Pancreas (tissue), 10 donors: ENCODE data around the gene ERAL1. TPM values are rescaled to one million over a fixed set of nuclear protein-coding genes. Genes with fewer than 3 reads are reported as not detected.

Experiments used
- ATAC-seq, 4 donors: fragments of 200-7000 bp; cut with Tn5 transposase; one replicate each; pipeline versions ENCODE4 v1.8.0 to v1.9.1; 2020; ENCODE audit warnings: mild to moderate bottlenecking in 4 of 4, moderate library complexity in 4 of 4
- DNase-seq, 6 donors: peaks; one replicate each; pipeline ENCODE4 v3.0.0-alpha.2; 2020
- FAIRE-seq: peaks from 2 replicates; lab custom pipeline; 2012; peaks lifted over from hg19 to GRCh38; lab: Jason Lieb, UNC
- H3K27ac ChIP-seq, 4 donors: fragments of 200-600 bp; sonication (generic); 1 replicate in 3 of 4; 2 replicates in 1 of 4; pipeline versions ENCODE4 v1.5.0 to v1.8.0; 2020
- H3K27me3 ChIP-seq, 4 donors: fragments of 200-600 bp; one replicate each; pipeline ENCODE4 v1.8.0; 2021
- H3K36me3 ChIP-seq, 3 donors: fragments of 200-600 bp; sonication (generic) in 1 of 3; one replicate each; pipeline versions ENCODE4 v1.5.0 to v1.8.0; 2020 to 2021
- H3K4me1 ChIP-seq, 3 donors: fragments of 200-600 bp; one replicate each; pipeline ENCODE4 v1.8.0; 2021
- H3K4me3 ChIP-seq, 4 donors: fragments of 200-600 bp; sonication (generic) in 2 of 4; one replicate each; pipeline versions ENCODE4 v1.5.0 to v1.8.0; 2020 to 2021
- H3K9me3 ChIP-seq, 4 donors: fragments of 200-600 bp; one replicate each; pipeline ENCODE4 v1.8.0; 2021
- WGBS, 2 donors: extraction: QIAGEN DNeasy Blood & Tissue Kit; methylation state at CpG; one replicate each; pipeline ENCODE4 v1.1.7; 2013; 5-methylcytosine and 5-hydroxymethylcytosine counted together
- intact Hi-C, 3 donors: fragments of 100-400 bp; cut with DNase I; formaldehyde crosslinking; loops; one replicate each; pipeline versions ENCODE4 v1.11.1 to v1.14.2; 2022
- polyA plus RNA-seq, 2 donors: library from polyadenylated mRNA; stranded (reverse); fragments of 200-250 nt; gene quantifications; one replicate each; pipeline ENCODE4 v1.2.3, GENCODE V29; 2013
- total RNA-seq, 6 donors: library from RNA; stranded (reverse); fragmentation: NEBNext Ultra II Directional in 4 of 6; extraction: Animal tissue kit (Norgen Biotek cat#: 25700) in 4 of 6; gene quantifications; one replicate each; pipeline versions ENCODE4 v1.2.1 to v1.2.4, GENCODE V29; 2021 to 2023
- TF ChIP-seq, protein P1 (sequence below), 4 donors: fragments of 200-600 bp; sonication (generic) in 3 of 4; IDR thresholded peaks; one replicate each; pipeline versions ENCODE4 v1.5.0 to v1.8.0; 2021; ENCODE audit warnings: antibody characterized with exemption in 4 of 4
- donor health status: healthy with polysubstance abuse.
- donor health status: DM: no; HTN: no; CAD: no; lungs with moderate emphysema.
- donor health status: DM: no; HTN: no; CAD: no.
- donor health status: control.
- donor health status: control.
- donor health status: Bipolar disorder and iron deficiency.
- donor health status: DM: yes; HTN: yes; CAD: no.
- donor health status: DM: no; HTN: no; CAD: no.
- donor health status: DM: no; HTN: no; CAD: no.
- donor health status: DM: yes; HTN: yes; CAD: no.

The ERAL1 gene
- total and polyA plus RNA-seq, 8 donors: 11.7 to 36.8 (median 17.1) TPM

- Histone ChIP-seq H3K27ac (no peak overlapping the region), H3K36me3 (peaks cover 0 to 20% (median 0%) of the 10 kb centered on the region in 3 donors), H3K9me3 (no peaks in the 10 kb centered on the region), H3K27me3 (no peaks in the 10 kb centered on the region), H3K4me3 (no peak overlapping the region), H3K4me1 (no peaks in the 10 kb centered on the region)
- DNase-seq (peak in 1 of 6 donors; percentile 4), FAIRE-seq (no peak), ATAC-seq (no peak)
- TF ChIP-seq, protein P1, sequence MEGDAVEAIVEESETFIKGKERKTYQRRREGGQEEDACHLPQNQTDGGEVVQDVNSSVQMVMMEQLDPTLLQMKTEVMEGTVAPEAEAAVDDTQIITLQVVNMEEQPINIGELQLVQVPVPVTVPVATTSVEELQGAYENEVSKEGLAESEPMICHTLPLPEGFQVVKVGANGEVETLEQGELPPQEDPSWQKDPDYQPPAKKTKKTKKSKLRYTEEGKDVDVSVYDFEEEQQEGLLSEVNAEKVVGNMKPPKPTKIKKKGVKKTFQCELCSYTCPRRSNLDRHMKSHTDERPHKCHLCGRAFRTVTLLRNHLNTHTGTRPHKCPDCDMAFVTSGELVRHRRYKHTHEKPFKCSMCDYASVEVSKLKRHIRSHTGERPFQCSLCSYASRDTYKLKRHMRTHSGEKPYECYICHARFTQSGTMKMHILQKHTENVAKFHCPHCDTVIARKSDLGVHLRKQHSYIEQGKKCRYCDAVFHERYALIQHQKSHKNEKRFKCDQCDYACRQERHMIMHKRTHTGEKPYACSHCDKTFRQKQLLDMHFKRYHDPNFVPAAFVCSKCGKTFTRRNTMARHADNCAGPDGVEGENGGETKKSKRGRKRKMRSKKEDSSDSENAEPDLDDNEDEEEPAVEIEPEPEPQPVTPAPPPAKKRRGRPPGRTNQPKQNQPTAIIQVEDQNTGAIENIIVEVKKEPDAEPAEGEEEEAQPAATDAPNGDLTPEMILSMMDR (IDR thresholded peaks at IDR 0.05): no peak
- WGBS, 2 donors: 93 to 100% methylated on average over 3 of the region's 3 CpGs
- intact Hi-C loops: no loop called here
Measured at GRCh38 chr17:28862561-28862960, 7.7 kb downstream of the ERAL1 start.

DNA sequence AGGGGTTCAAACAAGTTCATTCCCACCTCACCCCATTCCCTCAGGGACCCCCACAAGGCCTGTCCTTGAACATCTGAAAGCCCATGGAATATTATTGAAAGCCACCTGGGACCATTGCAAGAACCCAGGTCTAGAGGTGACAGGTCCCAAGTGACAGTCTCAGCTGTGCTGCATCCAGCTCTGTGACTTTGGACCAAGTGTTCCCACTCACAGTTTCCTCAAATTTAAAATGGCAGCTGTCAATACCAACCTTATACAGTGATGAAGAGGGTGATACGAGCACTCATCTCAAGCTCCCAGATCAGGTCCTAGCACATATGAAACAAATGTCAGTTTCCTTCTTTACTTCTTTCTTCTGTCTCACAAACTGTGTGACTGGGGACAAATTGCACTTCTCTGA lies 9.1 kb downstream of the ERAL1 start:
- H3K27ac ChIP-seq: no peak overlapping the region
- H3K36me3 ChIP-seq: peaks cover 0 to 8% (median 0%) of the 10 kb centered on the region in 3 donors
- 79 to 87% methylated on average over 1 of the region's 1 CpG for WGBS, 2 donors
- H3K4me3 ChIP-seq: no peak overlapping the region
- no peaks in the 10 kb centered on the region for H3K9me3 ChIP-seq
- DNase-seq (no peak), ATAC-seq (no peak), FAIRE-seq (no peak)
- H3K27me3 ChIP-seq: no peaks in the 10 kb centered on the region
- intact Hi-C loops: no loop called here
- TF ChIP-seq, protein P1 (IDR thresholded peaks at IDR 0.05): no peak
- H3K4me1 ChIP-seq: no peaks in the 10 kb centered on the region

DNA sequence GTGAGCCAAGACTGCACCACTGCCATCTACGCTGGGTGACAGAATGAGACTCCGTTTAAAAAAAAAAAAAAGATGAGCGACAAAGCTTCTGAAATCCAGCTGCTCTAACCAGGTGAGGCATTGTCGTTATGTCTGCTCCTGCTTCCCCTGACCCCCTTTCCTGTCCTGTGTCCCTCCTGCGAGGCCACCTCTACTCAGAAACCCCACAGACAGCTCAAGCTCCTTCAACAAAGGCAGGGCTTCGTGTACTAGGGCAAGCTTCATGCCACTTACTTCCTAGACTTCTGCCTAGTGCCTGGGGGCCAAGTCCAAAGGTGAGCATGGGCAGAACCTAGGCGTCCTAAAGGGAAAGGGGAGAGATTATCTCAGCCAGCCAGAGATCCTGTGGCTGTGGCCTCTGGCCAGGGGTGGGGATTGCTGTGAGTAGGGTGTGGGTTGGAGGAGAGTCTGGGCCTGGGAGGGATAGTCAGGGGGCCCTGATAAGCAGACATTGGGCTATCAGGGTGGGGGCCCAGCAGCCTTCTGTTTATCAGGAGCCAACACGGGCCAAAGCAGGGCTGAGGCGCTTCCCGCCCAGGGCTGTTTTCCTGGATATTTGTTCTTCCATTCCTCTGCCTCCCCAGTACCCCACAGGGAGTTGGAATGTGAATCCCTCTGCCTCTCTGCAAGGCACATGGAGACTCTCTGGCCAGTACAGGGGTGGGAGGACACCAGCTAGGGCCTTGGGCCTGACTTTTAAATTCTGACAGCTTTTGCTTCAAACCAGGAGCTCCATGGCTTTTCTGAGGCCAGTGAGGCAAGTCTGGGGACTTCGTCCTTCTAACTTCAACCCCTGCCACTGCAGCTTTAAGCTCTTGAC lies 10.4 kb downstream of the ERAL1 start:
- intact Hi-C loops: no loop called here
- H3K9me3 ChIP-seq: no peaks in the 10 kb centered on the region
- ATAC-seq (peak in 1 of 4 donors; percentile 41), DNase-seq (peak in 1 of 6 donors; percentile 23), FAIRE-seq (no peak)
- no peaks in the 10 kb centered on the region for H3K4me1 ChIP-seq
- TF ChIP-seq, protein P1 (IDR thresholded peaks at IDR 0.05): no peak
- 72 to 74% methylated on average over 11 of the region's 11 CpGs for WGBS, 2 donors
- no peak overlapping the region for H3K27ac ChIP-seq
- H3K4me3 ChIP-seq: no peak overlapping the region
- no peaks in the 10 kb centered on the region for H3K36me3 ChIP-seq
- no peaks in the 10 kb centered on the region for H3K27me3 ChIP-seq

- no peaks in the 10 kb centered on the region for H3K9me3 ChIP-seq
- H3K27me3 ChIP-seq: no peaks in the 10 kb centered on the region
- no peak overlapping the region for H3K27ac ChIP-seq
- intact Hi-C loops: no loop called here
- no peak for FAIRE-seq
- H3K36me3 ChIP-seq: no peaks in the 10 kb centered on the region
- H3K4me3 ChIP-seq: no peak overlapping the region
- peak in 1 of 6 donors; percentile 6 for DNase-seq
- peak in 1 of 4 donors; percentile 18 for ATAC-seq
- TF ChIP-seq, protein P1 (IDR thresholded peaks at IDR 0.05): no peak
- no peaks in the 10 kb centered on the region for H3K4me1 ChIP-seq
- whole genome bisulfite sequencing, 2 donors: 79 to 89% methylated on average over 13 of the region's 13 CpGs
Measured at GRCh38 chr17:28865946-28866752, 11.3 kb downstream of the ERAL1 start.
